ENCODE data around the gene CLPTM1. TPM values are rescaled to one million over a fixed set of nuclear protein-coding genes. Genes with fewer than 3 reads are reported as not detected.

Gene CLPTM1
- total and polyA plus RNA-seq, 10 donors = 44.9 to 97.6 (median 78.7) TPM

DNA sequence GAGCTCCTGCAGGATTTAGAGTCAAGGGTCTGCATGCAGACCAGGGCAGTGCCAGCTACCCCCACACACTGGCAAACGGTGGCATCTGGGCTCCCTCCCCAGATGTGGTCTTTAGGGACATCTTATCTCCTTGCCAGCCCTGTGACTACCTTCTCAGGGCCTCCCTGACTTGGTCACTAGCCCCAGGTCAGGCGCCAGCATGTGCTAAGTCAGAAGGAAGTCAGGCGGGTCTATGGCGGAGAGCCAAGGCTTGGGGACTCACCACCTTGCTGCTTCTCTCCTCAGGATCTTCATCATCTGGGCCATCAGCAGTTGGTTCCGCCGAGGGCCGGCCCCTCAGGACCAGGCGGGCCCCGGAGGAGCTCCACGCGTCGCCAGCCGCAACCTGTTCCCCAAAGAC lies 17.6 kb downstream of the CLPTM1 start:
- no peaks in the 10 kb centered on the region for H3K27me3 ChIP-seq (replicated peaks in 1 of 7)
- TF ChIP-seq POLR2AphosphoS5 (IDR thresholded peaks at IDR 0.05) = no peak
- TF ChIP-seq POLR2A (IDR thresholded peaks at IDR 0.05) = no peak
- DNase-seq = no peak
- 87 to 100% (median 89%) methylated on average over 9 to 13 of the region's 13 CpGs for WGBS, 5 donors
- peaks cover 0 to 16% (median 2%) of the 10 kb centered on the region in 6 donors for H3K4me1 ChIP-seq
- peaks cover 8 to 100% (median 62%) of the 10 kb centered on the region in 6 donors for H3K36me3 ChIP-seq
- H3K4me3 ChIP-seq = no peak overlapping the region
- no peaks in the 10 kb centered on the region for H3K9me3 ChIP-seq
- H3K27ac ChIP-seq = peak overlapping the region in 3 of 8 donors; percentile 2 to 21 (median 15)
- intact Hi-C loops (cut with DNase I; ENCODE audit: low total_unique reads) = no loop called here

DNA sequence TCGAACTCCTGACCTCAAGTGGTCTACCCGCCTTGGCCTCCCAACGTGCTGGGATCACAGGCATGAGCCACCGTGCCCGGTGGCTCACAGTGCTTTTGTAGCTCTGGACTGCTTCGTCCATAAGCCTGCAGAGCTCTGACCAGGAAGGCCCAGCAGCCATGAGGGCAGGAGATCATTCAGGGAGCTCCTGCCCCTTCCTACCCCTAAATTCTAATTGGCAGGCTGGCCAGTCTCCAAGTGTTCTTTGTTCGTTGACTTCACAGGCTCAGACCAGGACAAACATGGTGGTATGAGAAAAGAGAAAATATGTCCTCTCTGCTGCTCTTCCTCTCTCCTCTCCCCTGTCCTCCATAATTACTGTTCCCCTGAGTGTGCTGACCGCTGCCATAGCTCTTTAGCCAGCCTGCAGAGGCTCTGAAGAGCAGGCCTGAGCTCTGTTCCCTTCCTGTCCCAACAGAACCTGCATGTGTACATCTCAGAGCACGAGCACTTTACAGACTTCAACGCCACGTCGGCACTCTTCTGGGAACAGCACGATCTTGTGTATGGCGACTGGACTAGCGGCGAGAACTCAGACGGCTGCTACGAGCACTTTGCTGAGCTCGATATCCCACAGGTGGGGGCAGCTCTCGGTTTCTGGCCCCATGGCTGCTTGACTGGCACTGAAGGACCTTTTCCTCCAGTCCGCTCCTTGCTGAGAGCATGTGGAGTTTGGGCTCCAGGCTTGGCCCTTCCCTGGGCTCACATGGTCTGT lies 19.0 kb downstream of the CLPTM1 start:
- peaks cover 0 to 16% (median 2%) of the 10 kb centered on the region in 6 donors for H3K4me1 ChIP-seq
- intact Hi-C loops (cut with DNase I; ENCODE audit: low total_unique reads) = no loop called here
- peaks cover 8 to 100% (median 68%) of the 10 kb centered on the region in 6 donors for H3K36me3 ChIP-seq
- no peak for DNase-seq
- no peaks in the 10 kb centered on the region for H3K27me3 ChIP-seq (replicated peaks in 1 of 7)
- TF ChIP-seq, protein P1, sequence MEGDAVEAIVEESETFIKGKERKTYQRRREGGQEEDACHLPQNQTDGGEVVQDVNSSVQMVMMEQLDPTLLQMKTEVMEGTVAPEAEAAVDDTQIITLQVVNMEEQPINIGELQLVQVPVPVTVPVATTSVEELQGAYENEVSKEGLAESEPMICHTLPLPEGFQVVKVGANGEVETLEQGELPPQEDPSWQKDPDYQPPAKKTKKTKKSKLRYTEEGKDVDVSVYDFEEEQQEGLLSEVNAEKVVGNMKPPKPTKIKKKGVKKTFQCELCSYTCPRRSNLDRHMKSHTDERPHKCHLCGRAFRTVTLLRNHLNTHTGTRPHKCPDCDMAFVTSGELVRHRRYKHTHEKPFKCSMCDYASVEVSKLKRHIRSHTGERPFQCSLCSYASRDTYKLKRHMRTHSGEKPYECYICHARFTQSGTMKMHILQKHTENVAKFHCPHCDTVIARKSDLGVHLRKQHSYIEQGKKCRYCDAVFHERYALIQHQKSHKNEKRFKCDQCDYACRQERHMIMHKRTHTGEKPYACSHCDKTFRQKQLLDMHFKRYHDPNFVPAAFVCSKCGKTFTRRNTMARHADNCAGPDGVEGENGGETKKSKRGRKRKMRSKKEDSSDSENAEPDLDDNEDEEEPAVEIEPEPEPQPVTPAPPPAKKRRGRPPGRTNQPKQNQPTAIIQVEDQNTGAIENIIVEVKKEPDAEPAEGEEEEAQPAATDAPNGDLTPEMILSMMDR (IDR thresholded peaks at IDR 0.05 in 8 of 11, conservative IDR thresholded peaks at IDR 0.05 in 3 of 11) = no peak
- TF ChIP-seq POLR2AphosphoS5 (IDR thresholded peaks at IDR 0.05) (no peak), POLR2A (IDR thresholded peaks at IDR 0.05) (no peak)
- H3K9me3 ChIP-seq = no peaks in the 10 kb centered on the region
- H3K4me3 ChIP-seq = no peak overlapping the region
- peak overlapping the region in 1 of 8 donors; percentile 7 for H3K27ac ChIP-seq
- 93 to 95% (median 95%) methylated on average over 20 to 21 of the region's 21 CpGs for WGBS, 5 donors

DNA sequence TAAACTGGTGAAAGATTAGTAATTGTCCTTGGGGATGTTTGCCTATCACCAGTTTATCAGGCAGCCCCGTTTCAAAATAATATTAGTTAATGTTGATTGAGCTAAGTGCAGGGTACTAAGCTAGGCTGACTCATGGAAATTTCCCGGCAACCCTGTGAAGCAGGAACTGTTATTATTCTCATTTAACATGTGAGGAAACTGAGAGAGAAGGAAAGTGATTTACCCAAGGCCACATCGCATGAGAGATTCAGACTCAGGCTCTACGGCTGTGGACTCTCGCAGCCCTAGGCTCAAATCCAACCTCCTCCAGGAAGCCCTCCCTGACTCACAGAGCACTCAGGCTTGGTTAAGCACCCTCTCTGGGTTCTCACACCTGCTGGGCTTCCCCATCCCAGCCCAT lies 19.7 kb downstream of the CLPTM1 start:
- TF ChIP-seq POLR2A (IDR thresholded peaks at IDR 0.05) (no peak), POLR2AphosphoS5 (IDR thresholded peaks at IDR 0.05) (no peak)
- TF ChIP-seq, protein P1 (IDR thresholded peaks at IDR 0.05 in 8 of 11, conservative IDR thresholded peaks at IDR 0.05 in 3 of 11) = no peak
- H3K4me3 ChIP-seq = no peak overlapping the region
- H3K9me3 ChIP-seq = no peaks in the 10 kb centered on the region
- H3K27me3 ChIP-seq (replicated peaks in 1 of 7) = no peaks in the 10 kb centered on the region
- peaks cover 8 to 100% (median 72%) of the 10 kb centered on the region in 6 donors for H3K36me3 ChIP-seq
- peaks cover 0 to 14% (median 2%) of the 10 kb centered on the region in 6 donors for H3K4me1 ChIP-seq
- no peak for DNase-seq
- 80 to 92% (median 91%) methylated on average over 5 of the region's 5 CpGs for WGBS, 5 donors
- intact Hi-C loops (cut with DNase I; ENCODE audit: low total_unique reads) = no loop called here
- no peak overlapping the region for H3K27ac ChIP-seq

DNA sequence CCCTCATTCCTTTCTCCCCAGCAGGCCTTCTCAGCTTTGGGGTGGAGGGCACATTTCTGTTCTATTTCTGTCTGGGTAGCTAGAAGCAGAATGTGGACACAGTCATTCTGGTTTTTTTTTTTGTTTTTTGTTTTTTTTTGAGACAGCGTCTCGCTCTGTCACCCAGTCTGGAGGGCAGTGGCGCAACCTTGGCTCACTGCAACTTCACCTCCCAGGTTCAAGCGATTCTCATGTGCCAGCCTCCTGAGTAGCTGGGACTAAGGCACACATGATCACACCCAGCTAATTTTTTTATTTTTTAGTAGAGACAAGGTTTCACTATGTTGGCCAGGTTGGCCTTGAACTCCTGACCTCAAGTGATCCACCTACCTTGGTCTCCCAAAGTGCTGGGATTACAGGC lies 20.3 kb downstream of the CLPTM1 start:
- 96 to 98% (median 97%) methylated on average over 4 of the region's 4 CpGs for WGBS, 5 donors
- H3K27me3 ChIP-seq (replicated peaks in 1 of 7) = no peaks in the 10 kb centered on the region
- H3K36me3 ChIP-seq = peaks cover 8 to 100% (median 77%) of the 10 kb centered on the region in 6 donors
- TF ChIP-seq POLR2AphosphoS5 (IDR thresholded peaks at IDR 0.05) (no peak), POLR2A (IDR thresholded peaks at IDR 0.05) (no peak)
- TF ChIP-seq, protein P1 (IDR thresholded peaks at IDR 0.05 in 8 of 11, conservative IDR thresholded peaks at IDR 0.05 in 3 of 11) = no peak
- H3K9me3 ChIP-seq = no peaks in the 10 kb centered on the region
- H3K4me3 ChIP-seq = no peak overlapping the region
- intact Hi-C loops (cut with DNase I; ENCODE audit: low total_unique reads) = no loop called here
- DNase-seq = no peak
- peaks cover 0 to 12% (median 2%) of the 10 kb centered on the region in 6 donors for H3K4me1 ChIP-seq
- no peak overlapping the region for H3K27ac ChIP-seq

Measured in spleen (tissue), 11 donors.